GM19099 (cell line): ENCODE results near the gene HASPIN.
A peak's percentile ranks its signal among the peaks of the same experiment; 100 is the strongest.

Source experiments
- POLR2A ChIP-seq: IDR thresholded peaks from 3 replicates; pipeline ENCODE4 v1.6.1; 2011; ENCODE audit warnings: low read depth; ENCODE audit not compliant: insufficient read length; ENCODE audit errors: extremely low read depth

Gene HASPIN

GRCh38 chr17:3723556-3724377 is at the start of gene HASPIN:
Gene HASPIN, plus strand, starts transcription at chr17:3723903. Its CDS starts 33 bp downstream, at chr17:3723936.
- TF ChIP-seq POLR2A, result peak; percentile 86

GRCh38 chr17:3675886-3676285 is 47.8 kb upstream of the HASPIN start:
- no peak for TF ChIP-seq POLR2A

- TF ChIP-seq POLR2A, result no peak
Measured at GRCh38 chr17:3678095-3678820, 45.4 kb upstream of the HASPIN start.

- TF ChIP-seq POLR2A, result no peak
Measured at GRCh38 chr17:3678821-3679530, 44.7 kb upstream of the HASPIN start.

GRCh38 chr17:3679531-3680126 is 44.1 kb upstream of the HASPIN start:
- TF ChIP-seq POLR2A, result no peak

- TF ChIP-seq POLR2A, result no peak
Measured at GRCh38 chr17:3681057-3681456, 42.6 kb upstream of the HASPIN start.

GRCh38 chr17:3681565-3681964 is 42.1 kb upstream of the HASPIN start:
- TF ChIP-seq POLR2A, result no peak

- no peak for TF ChIP-seq POLR2A
Measured at GRCh38 chr17:3682033-3682432, 41.7 kb upstream of the HASPIN start.

- TF ChIP-seq POLR2A, result no peak
Measured at GRCh38 chr17:3683054-3683511, 40.6 kb upstream of the HASPIN start.

- TF ChIP-seq POLR2A, result no peak
Measured at GRCh38 chr17:3685174-3685573, 38.5 kb upstream of the HASPIN start.

- no peak for TF ChIP-seq POLR2A
Measured at GRCh38 chr17:3688027-3688553, 35.6 kb upstream of the HASPIN start.

GRCh38 chr17:3688852-3689261 is 34.8 kb upstream of the HASPIN start:
- TF ChIP-seq POLR2A, result no peak

GRCh38 chr17:3689262-3690093 is 34.2 kb upstream of the HASPIN start:
- TF ChIP-seq POLR2A, result no peak

- no peak for TF ChIP-seq POLR2A
Measured at GRCh38 chr17:3690094-3690715, 33.5 kb upstream of the HASPIN start.

GRCh38 chr17:3691617-3692067 is 32.1 kb upstream of the HASPIN start:
- no peak for TF ChIP-seq POLR2A
